Fibroblast of skin of abdomen (primary cell): ENCODE data around the gene MTHFD2L.
A peak's percentile ranks its signal among the peaks of the same experiment; 100 is the strongest.

Experiments
- DNase-seq: peaks from one replicate; pipeline ENCODE4 v3.0.0-alpha.2; 2013

Gene MTHFD2L

DNA sequence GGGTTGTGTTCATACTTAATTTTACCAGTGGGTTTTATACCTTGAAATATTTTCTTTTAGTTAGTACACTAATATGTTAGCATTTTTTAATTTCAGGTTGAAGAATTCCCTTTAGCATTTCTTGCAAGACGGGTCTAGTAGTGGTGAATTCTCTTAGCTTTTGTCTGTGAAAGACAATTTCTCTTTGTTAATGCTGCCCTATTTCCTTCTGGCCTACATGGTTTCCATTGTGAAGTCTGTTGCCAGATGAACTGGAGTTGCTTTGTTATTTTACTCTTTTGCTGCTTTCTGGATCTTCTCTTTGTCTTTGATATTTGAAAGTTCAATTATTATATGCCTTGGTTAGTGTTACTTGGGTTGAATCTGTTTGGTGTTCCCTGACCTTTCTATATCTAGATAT, 25.0 kb upstream of the MTHFD2L start:
- DNase-seq = no peak

DNA sequence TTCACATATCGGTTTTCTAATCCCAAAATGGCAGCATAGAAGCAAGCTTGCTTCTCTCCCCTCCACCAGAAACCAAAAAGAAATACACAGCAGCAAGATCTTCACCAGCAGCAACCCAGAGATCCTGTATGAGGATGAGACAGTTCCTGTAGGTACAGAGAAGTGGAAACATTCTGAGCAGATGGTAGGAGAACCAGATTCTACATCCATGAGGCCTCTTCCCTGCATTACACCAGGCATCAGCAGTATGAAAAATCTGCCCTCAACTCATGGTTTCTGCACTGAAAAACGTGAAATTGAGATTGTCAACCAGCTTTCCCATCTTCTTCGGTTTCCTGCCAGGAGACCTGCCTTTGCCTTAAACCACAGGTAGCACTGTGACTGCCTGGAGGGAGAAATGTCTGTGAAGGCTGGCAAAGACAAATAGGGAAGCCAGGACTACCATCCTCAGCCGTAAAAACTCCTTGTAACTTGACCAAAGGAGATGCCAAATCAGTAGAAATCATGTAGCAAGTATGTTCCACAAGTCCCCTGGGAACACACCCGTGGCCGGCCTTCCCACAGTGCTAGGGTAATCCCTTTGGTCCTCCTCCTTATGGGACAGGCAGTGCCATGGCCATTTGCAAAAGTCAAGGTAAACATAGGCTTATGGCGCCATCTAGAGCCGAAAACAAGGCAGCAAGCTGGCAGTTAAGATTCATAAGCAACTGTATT, 24.0 kb upstream of the MTHFD2L start:
- peak; percentile 90 for DNase-seq

DNA sequence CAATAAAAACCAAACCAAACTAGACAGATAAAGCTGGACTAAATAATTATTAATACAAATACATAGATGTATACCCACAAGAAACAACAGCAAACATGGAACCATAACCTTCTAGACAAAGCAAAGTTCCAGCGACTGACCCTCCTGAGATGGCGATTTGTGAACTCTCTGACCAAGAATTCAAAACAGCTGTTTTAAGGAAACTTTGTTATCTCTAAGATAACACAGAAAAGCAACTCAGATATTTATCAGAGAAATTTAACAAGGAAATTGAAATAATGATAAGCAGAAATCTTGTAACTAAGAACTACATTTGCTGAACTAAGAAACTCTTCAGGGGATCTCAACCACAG, 23.4 kb upstream of the MTHFD2L start:
- no peak for DNase-seq

DNA sequence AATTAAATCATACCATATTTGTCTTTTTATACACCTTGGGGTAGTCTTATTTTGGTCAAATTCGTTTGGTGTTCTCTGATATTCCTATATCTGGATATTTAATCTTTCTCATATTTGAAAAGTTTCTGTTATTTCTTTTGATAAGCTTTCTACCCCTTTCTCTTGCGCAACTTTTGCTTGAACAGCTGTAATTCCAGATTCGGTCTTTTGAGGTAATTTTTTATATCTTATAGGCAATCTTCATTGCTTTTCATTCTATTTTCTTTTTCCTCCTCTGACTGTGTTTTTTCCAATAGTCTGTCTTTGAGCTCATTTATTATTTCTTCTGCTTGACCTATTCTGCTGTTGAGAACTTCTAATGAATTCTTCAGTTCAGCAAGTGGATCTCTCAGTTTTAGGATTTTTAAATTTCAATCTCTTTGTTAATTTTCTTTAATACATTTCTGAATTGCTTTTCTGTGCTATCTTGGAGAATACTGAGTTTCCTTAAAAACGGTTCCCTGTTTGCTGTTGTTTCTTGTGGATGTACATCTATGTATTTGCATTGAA, 11.3 kb upstream of the MTHFD2L start:
- DNase-seq = no peak

DNA sequence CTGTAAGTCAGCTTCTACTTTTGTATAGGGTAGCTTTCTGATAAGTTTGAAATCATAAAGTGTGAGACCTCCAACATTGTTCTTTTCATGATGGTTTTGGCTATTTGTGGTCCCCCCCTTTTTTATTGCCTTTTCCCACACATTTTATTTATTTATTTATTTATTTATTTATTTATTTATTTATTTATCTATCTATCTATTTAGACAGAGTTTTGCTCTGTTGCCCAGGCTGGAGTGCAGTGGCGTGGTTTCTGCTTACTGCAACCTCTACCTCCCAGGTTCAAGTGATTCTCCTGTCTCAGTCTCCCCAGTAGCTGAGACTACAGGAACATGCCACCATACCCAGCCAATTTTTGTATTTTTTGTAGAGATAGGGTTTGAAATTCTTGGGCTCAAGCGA, 9.7 kb upstream of the MTHFD2L start:
- no peak for DNase-seq

DNA sequence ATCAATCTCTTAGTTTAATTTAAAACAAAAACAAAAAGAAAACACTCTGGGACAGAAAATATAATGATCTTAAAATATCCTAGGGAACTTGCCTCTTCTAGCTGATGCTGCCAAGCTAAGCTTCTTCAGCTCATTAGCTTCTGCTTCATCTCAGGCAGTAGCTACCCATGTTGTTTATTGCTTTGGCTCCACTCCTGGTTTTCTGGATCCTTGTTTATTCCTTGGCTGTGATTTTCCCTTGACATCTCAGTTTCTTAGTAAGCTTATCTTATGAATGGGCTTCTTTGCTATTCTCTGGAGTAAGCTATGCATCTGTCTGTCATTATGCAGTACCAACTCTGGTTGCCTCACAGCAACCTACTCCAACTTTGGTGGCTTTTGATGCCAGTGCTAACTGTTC, 5.1 kb upstream of the MTHFD2L start:
- DNase-seq = no peak

DNA sequence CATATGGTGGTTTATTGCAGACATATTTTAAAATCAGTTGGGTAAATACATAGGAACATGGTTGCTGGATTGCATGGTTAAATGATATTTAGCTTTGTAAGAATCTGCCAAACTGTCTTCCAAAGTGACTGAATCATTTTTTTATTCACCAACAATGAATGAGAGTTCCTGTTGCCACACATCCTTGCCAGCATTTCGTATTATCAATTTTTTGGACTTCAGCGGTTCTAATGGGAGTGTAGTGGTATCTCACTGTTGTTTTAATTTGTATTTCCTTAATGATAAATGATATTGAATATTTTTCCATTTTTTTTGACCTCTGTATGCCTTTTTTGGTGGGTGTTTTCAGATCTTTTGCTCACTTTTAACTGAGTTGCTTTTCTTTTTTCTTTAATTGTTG, 1.4 kb upstream of the MTHFD2L start:
- no peak for DNase-seq

DNA sequence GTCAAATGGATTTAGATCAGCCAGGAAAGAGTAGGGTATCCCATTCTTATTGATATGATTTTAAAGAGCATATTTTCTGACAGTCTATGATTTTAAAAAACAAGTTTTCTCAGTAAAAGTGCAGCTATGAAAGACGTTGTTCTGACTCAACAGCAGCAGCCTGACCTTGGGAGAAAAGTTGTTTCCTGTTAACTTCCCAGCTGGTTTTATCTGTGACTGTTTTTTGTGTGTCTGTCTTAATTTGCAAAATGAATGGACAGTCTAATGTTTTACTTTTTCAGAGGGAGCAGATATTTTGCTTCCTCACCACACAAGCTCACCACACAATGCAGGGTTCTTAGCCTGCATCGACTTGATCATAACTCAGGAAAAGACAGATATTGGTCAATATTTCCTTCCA, 764 bp upstream of the MTHFD2L start:
- DNase-seq = peak; percentile 17

DNA sequence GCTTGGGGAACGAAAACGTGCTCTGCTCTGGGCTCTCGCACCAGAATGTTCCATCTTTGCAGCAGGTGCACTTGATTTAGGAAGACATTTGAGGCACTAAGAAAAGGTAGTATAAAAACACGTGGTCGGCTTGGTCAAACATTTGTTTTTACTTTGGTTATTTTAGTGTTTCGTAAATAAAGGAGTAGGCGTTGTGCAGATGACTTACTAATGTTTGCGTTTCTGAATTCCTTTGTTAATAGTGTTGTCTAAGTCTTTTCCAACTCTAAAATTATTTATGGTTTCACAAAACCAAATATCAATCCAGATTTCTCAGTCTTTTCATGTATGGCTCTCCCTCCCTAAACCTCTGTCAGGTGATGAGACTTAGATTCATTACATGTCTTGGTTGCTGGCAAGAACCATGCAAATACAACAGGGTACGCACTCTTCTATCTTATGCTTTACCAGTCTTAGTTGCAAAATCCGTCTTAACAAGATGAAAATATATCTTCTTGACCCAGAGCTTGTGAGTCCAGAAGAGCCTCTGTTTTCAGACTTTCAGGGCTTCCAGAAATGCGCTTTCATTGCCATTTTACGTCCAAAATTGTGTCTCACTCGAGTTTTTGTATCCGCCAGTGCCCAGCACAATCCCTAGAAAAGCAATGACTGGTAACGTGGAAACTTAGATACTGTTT, 686 bp downstream of the MTHFD2L start:
- no peak for DNase-seq

DNA sequence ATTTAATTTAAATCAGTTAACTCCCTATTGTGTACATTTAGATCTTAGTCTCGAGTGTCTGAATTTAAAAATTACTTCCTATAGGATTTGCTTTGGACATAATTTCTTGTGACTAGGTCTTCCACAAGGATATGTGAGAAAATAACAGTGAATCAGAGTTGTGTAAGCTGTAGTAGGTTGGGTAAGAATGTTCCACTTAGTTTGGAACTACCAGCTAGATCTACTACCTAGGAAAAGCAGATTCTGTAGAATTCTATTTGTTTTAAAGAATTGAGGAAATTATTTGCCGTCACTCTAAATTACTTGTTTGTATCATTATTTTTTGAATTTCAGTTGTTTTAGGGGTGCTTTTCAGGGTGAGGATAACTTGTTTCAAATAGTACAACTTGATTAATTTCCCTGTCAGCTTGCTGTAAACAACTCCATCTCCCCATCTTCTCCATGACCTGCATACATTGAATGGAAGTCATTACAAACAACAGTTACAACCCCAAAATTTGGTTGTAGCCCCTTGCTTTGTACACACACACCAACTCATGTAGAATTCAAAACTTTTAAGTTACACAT, 1.3 kb downstream of the MTHFD2L start:
- no peak for DNase-seq

DNA sequence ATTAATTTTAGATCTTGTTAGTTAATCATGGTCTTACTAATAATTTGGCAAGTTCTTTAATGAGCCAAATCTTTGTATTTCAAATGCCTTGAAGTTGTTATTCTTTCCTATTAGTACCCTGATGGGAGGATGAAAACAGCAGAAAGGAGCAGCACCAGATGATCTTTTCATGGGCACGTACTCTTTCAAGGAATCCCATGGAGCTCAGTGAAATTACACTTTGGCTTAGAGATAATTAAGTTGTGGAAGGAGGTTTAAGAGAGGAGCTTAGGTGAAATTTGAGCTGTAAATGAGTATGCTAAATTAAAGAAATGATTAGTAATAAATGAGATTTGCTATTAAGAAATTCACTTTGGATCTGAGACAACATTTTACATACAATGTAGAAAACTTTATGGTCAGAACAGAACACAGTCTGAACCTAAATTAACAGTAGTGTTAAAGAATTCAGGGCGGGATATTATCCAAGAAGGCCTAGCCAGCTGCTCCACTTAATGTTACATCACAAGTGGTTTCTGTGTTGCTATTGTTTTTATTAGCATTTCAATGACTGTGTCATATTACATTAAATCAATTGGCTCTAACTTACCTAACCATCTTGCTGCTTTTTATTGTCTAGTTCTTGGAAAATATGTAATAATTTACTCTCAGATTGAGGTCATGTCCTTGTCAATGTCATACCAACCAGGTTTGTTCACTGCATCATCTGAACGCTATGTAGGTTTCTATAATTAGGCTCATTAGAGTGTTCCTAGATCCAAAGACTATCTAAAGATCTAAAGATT, 3.9 kb downstream of the MTHFD2L start:
- peak; percentile 13 for DNase-seq

DNA sequence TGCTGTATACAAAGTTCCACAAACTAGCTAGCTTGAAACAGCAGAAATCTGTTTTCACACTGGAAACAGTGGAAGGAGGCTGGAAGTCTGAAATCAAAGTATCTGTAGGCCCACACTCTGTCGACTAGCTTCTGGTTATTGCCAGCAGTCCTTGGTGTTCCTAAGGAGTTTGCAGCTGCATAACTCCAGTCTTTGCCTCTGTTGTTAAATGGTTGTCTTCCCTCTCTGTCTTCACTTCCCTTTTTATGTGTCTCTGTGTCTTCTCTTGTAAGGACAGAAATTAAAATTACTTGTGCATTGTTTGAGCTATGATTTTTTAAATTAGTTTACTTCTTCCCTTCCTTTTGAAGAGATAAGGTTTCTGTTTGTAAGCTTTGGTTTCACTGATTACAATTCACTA, 8.2 kb downstream of the MTHFD2L start:
- DNase-seq = no peak

DNA sequence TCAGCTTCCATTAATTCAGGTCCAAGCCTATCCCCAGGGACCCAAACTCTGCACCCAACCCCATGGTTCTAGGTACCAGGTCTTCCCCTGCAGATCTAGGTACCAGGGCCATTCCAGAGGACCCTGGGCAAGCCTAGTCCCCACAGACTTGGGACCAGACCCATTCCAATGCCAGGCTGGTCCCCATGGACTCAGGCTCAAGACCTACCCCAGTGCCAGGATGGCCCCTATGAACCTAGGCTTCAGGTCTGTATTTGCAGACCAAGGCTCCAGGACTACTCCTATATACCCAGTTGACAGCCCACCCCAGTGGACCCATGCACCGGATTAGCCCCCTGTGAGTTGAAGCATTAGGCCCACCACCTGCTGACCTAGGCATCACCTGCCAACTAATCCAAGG, 8.9 kb downstream of the MTHFD2L start:
- DNase-seq = no peak

DNA sequence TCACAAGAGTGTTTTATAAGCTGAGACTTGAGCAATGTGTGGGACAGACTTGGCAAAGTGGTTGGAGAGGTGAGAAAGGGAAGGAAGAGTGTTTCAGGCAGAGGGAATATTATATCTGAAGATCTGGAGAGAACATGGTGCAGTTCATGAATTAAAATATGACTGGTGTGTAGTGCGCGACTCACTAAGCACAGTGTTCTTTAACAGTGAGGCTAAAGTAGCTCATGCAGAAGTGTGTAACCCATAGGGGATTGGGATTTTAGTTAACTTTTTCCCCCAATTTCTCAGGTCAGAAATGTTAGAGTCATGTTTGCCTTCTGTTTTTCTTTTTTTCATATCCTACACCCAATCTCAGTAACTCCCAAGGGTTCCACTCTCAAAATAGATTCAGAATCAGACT, 9.7 kb downstream of the MTHFD2L start:
- DNase-seq = no peak

DNA sequence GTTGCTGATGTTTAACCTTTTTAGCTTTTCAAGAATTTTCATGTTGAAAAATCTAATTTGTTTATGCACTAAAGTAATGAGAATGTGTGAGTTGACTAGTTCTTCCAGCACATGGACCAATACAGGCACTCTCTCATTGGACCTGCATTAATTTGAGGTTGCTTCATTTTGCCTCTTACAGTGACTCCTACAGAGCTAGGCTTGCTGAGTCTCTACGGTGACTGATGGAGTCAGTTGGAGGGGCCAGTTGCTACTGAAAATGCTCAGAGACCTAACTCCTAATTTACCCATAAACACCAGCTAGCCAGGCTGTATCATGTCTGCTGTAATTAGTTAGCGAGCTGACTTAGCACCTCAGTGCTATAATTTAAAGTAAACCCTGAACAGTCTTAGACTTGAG, 10.9 kb downstream of the MTHFD2L start:
- DNase-seq = no peak

DNA sequence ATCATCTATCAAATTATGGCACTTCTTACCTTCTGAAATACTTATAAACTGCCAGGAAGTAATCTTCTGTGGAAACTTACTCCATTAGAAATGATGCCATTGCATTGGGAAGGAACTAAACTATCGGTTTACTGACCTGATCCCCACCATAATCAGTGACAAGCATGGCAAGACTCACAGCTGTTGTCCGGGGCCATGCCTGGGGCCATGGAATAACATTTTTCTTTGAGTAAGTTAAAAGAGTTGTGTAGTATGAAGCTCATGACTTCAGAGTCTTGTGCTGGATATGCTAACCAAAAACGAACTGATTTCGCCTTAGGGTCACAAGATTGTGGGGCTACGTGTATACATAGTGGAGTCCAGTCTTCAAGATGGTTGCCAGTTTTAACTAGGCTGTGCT, 15.4 kb downstream of the MTHFD2L start:
- DNase-seq = no peak

DNA sequence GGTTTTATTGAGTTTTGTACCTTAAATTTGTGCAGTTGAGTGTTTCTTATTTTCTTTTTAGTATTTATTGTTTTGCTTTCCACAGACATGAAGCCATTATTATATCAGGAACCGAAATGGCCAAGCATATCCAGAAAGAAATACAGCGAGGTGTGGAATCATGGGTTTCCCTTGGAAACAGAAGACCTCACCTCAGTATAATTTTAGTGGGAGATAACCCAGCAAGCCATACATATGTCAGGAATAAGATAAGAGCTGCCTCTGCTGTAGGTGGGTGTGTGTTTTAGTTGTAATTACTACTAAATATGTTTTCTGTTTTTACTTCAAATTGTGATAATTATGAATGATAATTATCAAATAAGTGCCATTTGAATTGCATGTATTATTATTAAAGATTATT, 16.5 kb downstream of the MTHFD2L start:
- DNase-seq = no peak

DNA sequence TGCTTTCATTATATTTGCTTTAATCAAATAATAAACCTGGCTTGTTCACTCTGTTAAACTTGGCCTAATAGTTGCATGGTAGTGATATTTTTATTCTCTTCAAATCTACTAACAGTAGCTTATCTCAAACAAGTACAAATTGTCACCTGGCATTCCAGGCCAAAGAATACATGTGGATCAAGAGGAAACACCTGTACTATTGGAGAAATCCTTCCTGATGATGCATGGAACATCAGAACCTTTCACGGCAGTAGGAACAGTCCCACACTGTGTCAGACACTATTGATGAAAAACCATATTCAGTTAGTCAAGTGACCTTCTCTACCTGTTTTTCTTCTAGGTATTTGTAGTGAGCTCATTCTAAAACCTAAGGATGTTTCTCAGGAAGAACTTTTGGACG, 17.0 kb downstream of the MTHFD2L start:
- no peak for DNase-seq

DNA sequence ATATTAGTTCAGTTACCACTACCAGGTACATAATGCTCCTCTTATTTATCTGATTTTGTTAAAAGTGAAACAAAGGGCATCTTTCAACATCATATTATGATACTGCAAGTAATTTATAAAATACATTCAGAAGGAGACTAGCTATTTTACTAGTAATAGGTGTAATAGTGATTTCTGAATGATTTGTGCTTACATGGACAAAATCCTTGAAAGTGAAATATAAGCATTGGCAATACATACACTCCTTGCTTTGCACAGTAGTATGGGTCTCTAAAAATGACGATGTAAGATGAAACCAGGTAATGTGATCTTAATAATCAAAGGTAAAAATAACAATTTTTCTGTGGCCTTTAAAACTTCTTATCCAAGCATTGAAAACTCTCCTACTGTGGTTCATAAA, 17.5 kb downstream of the MTHFD2L start:
- DNase-seq = no peak

DNA sequence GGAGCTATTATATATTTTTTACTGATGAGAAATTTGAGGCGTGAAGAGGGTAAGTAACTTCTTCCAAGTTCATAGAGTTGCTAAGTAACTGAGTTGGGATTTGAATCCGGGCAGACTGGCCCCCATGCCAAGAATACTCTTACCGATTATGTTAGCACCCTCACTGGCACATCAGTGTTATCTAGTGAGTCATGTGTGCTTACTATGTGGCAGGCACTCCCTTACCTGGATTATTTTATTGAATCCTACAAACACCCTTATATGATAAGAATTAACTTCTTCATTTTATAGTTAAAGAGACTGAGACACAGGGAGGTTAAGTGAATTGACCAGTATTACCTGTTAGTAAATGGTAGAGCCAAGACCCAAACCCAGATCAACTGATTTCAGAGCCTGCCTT, 20.9 kb downstream of the MTHFD2L start:
- DNase-seq = no peak

DNA sequence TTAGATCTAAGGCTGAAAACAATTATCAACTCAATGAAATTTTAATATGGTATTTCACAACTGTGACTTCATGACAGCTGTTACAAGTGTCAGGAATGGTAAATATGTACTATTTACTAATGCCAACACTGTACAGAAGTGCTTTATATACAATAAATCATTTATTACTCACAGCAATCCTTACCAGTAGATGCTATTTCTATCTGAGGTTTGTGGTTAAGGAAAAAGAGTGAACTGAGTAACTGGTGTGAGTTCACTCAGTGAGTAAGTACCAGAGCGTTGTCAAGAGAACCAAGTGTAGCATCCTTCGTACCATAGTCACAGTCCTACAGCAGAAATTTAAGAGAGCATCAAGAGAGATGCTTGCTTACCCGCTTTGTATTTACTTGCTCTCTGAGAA, 23.3 kb downstream of the MTHFD2L start:
- DNase-seq = peak; percentile 71

DNA sequence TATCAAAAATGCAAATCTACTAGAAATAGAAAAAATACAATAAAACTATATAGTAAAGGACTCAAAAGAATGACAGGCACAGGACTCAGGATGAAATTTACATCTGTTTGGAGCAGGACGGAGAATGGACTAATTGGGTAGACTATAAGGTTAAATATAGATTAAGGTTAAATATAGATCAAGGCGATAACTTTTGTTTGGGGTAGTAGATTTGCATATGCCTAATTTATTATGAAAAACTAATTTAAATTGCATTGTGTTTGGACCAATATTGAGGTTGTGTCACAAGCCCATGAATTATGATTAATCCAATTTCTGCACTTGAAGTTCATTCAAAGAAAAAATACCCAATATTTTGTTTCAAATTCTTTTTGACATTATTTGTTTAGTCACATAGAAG, 31.0 kb downstream of the MTHFD2L start:
- DNase-seq = no peak

DNA sequence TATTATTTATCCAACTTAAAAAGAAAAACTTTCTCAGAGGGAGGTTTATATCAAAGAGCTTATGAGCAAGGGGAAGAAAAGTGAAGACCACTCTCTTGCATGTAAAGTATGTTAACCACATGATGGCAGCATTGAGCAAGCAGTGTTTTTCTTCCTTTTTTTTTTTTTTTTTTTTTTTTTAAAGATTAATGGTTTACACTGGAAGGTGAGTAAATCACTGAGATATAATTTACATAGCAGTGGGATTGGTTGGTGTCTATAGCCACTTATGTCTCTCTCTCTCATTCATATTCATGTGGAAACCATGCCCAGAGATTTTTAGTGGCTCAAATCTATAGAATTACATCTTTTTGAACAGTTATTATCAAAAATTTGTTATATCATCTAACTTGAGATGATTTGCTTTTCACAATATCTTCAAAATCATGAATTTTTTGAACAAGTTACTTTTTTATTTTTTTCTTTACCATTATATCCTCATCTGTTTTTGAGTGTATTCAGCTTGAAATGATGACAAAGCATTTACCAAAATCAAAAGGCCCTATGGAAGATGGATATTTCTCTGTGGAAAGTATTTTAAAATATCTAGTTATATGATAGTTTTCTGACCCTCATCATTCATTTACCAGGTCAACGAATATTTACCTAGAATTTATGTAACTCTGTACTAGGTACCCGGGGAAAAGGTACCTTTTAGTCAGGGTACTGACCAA, 31.6 kb downstream of the MTHFD2L start:
- DNase-seq = peak; percentile 42
